ENCODE results near the gene TSPAN7. TPM values are rescaled to one million over a fixed set of nuclear protein-coding genes. Genes with fewer than 3 reads are reported as not detected.

TSPAN7 gene
- total RNA-seq, 1 donor from 2014 or later, result 122 TPM

GRCh38 chrX:38574858-38575257 is 13.5 kb downstream of the TSPAN7 start:
- intact Hi-C loops (cut with DNase I), result no loop called here
- TF ChIP-seq CTCF (IDR thresholded peaks at IDR 0.05), result no peak
- H3K4me3 ChIP-seq, result no peak overlapping the region
- no peaks in the 10 kb centered on the region for H3K9me3 ChIP-seq
- no peaks in the 10 kb centered on the region for H3K27me3 ChIP-seq
- H3K27ac ChIP-seq, result no peak overlapping the region
- no peak for DNase-seq (ENCODE audit: low spot score in 2 of 2)
- H3K4me1 ChIP-seq, result no peaks in the 10 kb centered on the region
- H3K36me3 ChIP-seq, result no peaks in the 10 kb centered on the region

- Histone ChIP-seq H3K27me3 (no peaks in the 10 kb centered on the region), H3K9me3 (no peaks in the 10 kb centered on the region), H3K36me3 (no peaks in the 10 kb centered on the region), H3K27ac (no peak overlapping the region), H3K4me1 (no peaks in the 10 kb centered on the region), H3K4me3 (no peak overlapping the region)
- intact Hi-C loops (cut with DNase I), result no loop called here
- DNase-seq (ENCODE audit: low spot score in 2 of 2), result no peak
- TF ChIP-seq CTCF (IDR thresholded peaks at IDR 0.05), result no peak
Observed at GRCh38 chrX:38575888-38576287, 14.5 kb downstream of the TSPAN7 start.

GRCh38 chrX:38577738-38578137 is 16.4 kb downstream of the TSPAN7 start:
- Histone ChIP-seq H3K36me3 (no peaks in the 10 kb centered on the region), H3K9me3 (no peaks in the 10 kb centered on the region), H3K4me3 (no peak overlapping the region), H3K27ac (no peak overlapping the region), H3K27me3 (no peaks in the 10 kb centered on the region), H3K4me1 (no peaks in the 10 kb centered on the region)
- no peak for TF ChIP-seq CTCF (IDR thresholded peaks at IDR 0.05)
- no peak for DNase-seq (ENCODE audit: low spot score in 2 of 2)
- intact Hi-C loops (cut with DNase I), result no loop called here

GRCh38 chrX:38578167-38578566 is 16.8 kb downstream of the TSPAN7 start:
- Histone ChIP-seq H3K27me3 (no peaks in the 10 kb centered on the region), H3K4me1 (no peaks in the 10 kb centered on the region), H3K4me3 (no peak overlapping the region), H3K27ac (no peak overlapping the region), H3K9me3 (no peaks in the 10 kb centered on the region), H3K36me3 (no peaks in the 10 kb centered on the region)
- no peak for DNase-seq (ENCODE audit: low spot score in 2 of 2)
- intact Hi-C loops (cut with DNase I), result no loop called here
- TF ChIP-seq CTCF (IDR thresholded peaks at IDR 0.05), result no peak

GRCh38 chrX:38583181-38583580 is 21.8 kb downstream of the TSPAN7 start:
- intact Hi-C loops (cut with DNase I), result no loop called here
- TF ChIP-seq CTCF (IDR thresholded peaks at IDR 0.05), result no peak
- no peaks in the 10 kb centered on the region for H3K27me3 ChIP-seq

GRCh38 chrX:38594434-38594833 is 33.1 kb downstream of the TSPAN7 start:
- no peaks in the 10 kb centered on the region for H3K36me3 ChIP-seq
- TF ChIP-seq CTCF (IDR thresholded peaks at IDR 0.05), result no peak
- peaks cover 0 to 4% of the 10 kb centered on the region in 2 donors for H3K9me3 ChIP-seq
- H3K27ac ChIP-seq, result no peak overlapping the region
- no peak overlapping the region for H3K4me3 ChIP-seq
- no peaks in the 10 kb centered on the region for H3K27me3 ChIP-seq
- intact Hi-C loops (cut with DNase I), result no loop called here
- no peaks in the 10 kb centered on the region for H3K4me1 ChIP-seq
- DNase-seq (ENCODE audit: low spot score in 2 of 2), result no peak

More at GRCh38 chrX:38583181-38583580, 21.8 kb downstream of the TSPAN7 start:
- Histone ChIP-seq H3K4me1 (no peaks in the 10 kb centered on the region), H3K9me3 (no peaks in the 10 kb centered on the region), H3K4me3 (no peak overlapping the region), H3K36me3 (no peaks in the 10 kb centered on the region), H3K27ac (no peak overlapping the region)
- no peak for DNase-seq (ENCODE audit: low spot score in 2 of 2)
